ENCODE measurements around the gene EPOP.

DNA sequence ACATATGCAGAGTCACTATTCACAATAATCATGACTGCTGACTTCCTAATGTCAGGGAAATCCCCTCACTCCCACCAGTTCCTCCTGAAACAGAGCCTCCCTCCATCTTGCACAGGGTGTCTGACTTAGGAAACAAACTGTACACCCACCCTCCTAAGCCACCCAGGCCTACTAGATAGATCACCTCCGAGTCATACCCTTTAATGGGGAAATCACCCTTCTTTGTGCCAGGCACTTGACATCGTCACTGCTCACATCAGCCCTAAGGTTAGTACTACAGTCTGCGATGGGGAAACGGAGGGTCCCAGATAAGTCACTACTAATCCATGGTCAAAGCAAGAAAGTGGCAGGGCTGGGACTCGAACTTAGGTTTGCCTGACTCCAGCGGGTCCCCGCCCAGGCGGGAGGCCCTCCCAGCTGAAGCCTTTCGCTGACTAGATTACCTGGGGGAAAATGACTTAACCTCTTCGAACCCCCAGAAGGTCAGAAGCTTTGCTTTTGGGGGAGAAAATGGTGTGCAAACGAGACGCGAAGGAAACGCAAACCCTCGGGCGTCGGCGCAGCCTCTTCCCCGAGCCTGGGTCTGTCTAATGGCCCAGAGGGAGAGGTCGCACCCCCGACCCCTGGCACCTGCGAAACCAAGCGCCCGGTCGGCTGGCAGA lies 26.9 kb upstream of the EPOP start:
- TF ChIP-seq, protein P1, sequence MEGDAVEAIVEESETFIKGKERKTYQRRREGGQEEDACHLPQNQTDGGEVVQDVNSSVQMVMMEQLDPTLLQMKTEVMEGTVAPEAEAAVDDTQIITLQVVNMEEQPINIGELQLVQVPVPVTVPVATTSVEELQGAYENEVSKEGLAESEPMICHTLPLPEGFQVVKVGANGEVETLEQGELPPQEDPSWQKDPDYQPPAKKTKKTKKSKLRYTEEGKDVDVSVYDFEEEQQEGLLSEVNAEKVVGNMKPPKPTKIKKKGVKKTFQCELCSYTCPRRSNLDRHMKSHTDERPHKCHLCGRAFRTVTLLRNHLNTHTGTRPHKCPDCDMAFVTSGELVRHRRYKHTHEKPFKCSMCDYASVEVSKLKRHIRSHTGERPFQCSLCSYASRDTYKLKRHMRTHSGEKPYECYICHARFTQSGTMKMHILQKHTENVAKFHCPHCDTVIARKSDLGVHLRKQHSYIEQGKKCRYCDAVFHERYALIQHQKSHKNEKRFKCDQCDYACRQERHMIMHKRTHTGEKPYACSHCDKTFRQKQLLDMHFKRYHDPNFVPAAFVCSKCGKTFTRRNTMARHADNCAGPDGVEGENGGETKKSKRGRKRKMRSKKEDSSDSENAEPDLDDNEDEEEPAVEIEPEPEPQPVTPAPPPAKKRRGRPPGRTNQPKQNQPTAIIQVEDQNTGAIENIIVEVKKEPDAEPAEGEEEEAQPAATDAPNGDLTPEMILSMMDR (IDR thresholded peaks at IDR 0.05 in 4 of 5, conservative IDR thresholded peaks at IDR 0.05 in 1 of 5) = no peak
- TF ChIP-seq POLR2A (IDR thresholded peaks at IDR 0.05) = no peak

Measured in gastrocnemius medialis (tissue), 4 donors.